RCC 7860 (cell line): Measurements from ENCODE around the gene BMP3.

Experiments used
- DNase-seq: peaks from one replicate; pipeline ENCODE4 v3.0.0-alpha.2; 2015; ENCODE audit warnings: low spot score
- FAIRE-seq: peaks from 2 replicates; lab custom pipeline; 2012; peaks lifted over from hg19 to GRCh38; lab: Jason Lieb, UNC

BMP3 gene

GRCh38 chr4:81102107-81102506 lies 71.6 kb downstream of the BMP3 start:
- FAIRE-seq = no peak

GRCh38 chr4:81106150-81106549 lies 75.6 kb downstream of the BMP3 start:
- DNase-seq (no peak), FAIRE-seq (no peak)

More at GRCh38 chr4:81102107-81102506, 71.6 kb downstream of the BMP3 start:
- no peak for DNase-seq
